ENCODE results near the gene TMIGD2.
A peak's percentile ranks its signal among the peaks of the same experiment; 100 is the strongest.

Gene TMIGD2

GRCh38 chr19:4326215-4326836 lies 24.1 kb upstream of the TMIGD2 start:
- DNase-seq: no peak

- no peak for DNase-seq
Observed at GRCh38 chr19:4324228-4324627, 22.0 kb upstream of the TMIGD2 start.

- DNase-seq: no peak
Observed at GRCh38 chr19:4323692-4324091, 21.5 kb upstream of the TMIGD2 start.

GRCh38 chr19:4322942-4323665 lies 20.9 kb upstream of the TMIGD2 start:
- no peak for DNase-seq

GRCh38 chr19:4320419-4320818 lies 18.2 kb upstream of the TMIGD2 start:
- DNase-seq: no peak

- no peak for DNase-seq
Observed at GRCh38 chr19:4319067-4319718, 17.0 kb upstream of the TMIGD2 start.

GRCh38 chr19:4318460-4318859 lies 16.3 kb upstream of the TMIGD2 start:
- no peak for DNase-seq

GRCh38 chr19:4316956-4317355 lies 14.8 kb upstream of the TMIGD2 start:
- no peak for DNase-seq

GRCh38 chr19:4313847-4314490 lies 11.8 kb upstream of the TMIGD2 start:
- DNase-seq: no peak

GRCh38 chr19:4310247-4311121 lies 8.3 kb upstream of the TMIGD2 start:
- no peak for DNase-seq

GRCh38 chr19:4305659-4306058 lies 3.5 kb upstream of the TMIGD2 start:
- DNase-seq: no peak

GRCh38 chr19:4305257-4305612 lies 3.0 kb upstream of the TMIGD2 start:
- DNase-seq: no peak

- peak; percentile 72 to 83 for DNase-seq
Observed at GRCh38 chr19:4304538-4305256, 2.5 kb upstream of the TMIGD2 start, which contains the start of gene FSD1. Gene FSD1 (plus strand): TSS chr19:4304598. CDS start chr19:4304747, 149 bp downstream.

GRCh38 chr19:4303819-4304537 lies 1.8 kb upstream of the TMIGD2 start:
- DNase-seq: no peak

GRCh38 chr19:4301590-4302242 lies 473 bp downstream of the TMIGD2 start:
- no peak for DNase-seq

GRCh38 chr19:4300589-4300988 lies 1.6 kb downstream of the TMIGD2 start:
- no peak for DNase-seq

GRCh38 chr19:4298810-4299550 lies 3.2 kb downstream of the TMIGD2 start:
- DNase-seq: no peak

- no peak for DNase-seq
Observed at GRCh38 chr19:4297901-4298809, 4.0 kb downstream of the TMIGD2 start.

Measured in stimulated activated CD4-positive, alpha-beta T cell treated with anti-CD3 and anti-CD28 coated beads, Interleukin-2, amount 100 ng/mL, for 48 hours (primary cell).